ENCODE results near the gene CPEB4. TPM values are rescaled to one million over a fixed set of nuclear protein-coding genes. Genes with fewer than 3 reads are reported as not detected.

CPEB4 gene
- total and polyA plus RNA-seq, 2 experiments from 2014 or later: 5.9 to 10.2 TPM

GRCh38 chr5:173880306-173880985 lies 7.7 kb upstream of the CPEB4 start:
- H3K36me3 ChIP-seq (ENCODE audit: insufficient read depth): no peaks in the 10 kb centered on the region; the same call in 1 of the 2 replicates
- no peak overlapping the region for H3K4me3 ChIP-seq
- H3K4me1 Mint-ChIP-seq: no peaks in the 10 kb centered on the region
- H4K20me1 ChIP-seq (replicated peaks; ENCODE audit: insufficient read depth): no peaks in the 10 kb centered on the region
- no peak overlapping the region for H3K4me3 Mint-ChIP-seq
- peak overlapping the region; percentile 66; the same call in 1 of the 2 replicates for H2AFZ ChIP-seq
- no peak overlapping the region for H3K4me2 ChIP-seq
- H3K9me2 ChIP-seq (ENCODE audit: insufficient read depth): 0 out of 2 replicates have a peak, but pooled peaks cover 3% of the 10 kb centered on the region
- H3K79me2 ChIP-seq (replicated peaks; ENCODE audit: insufficient read depth): no peaks in the 10 kb centered on the region
- H3F3A ChIP-seq (replicated peaks; ENCODE audit: low read depth): no peaks in the 10 kb centered on the region
- H3K27me3 ChIP-seq (ENCODE audit: insufficient read depth): no peaks in the 10 kb centered on the region
- H3K9me3 Mint-ChIP-seq: no peaks in the 10 kb centered on the region; the same call in 2 of the 3 replicates
- DNase-seq (ENCODE audit: low spot score): no peak
- H3K27ac Mint-ChIP-seq: no peak overlapping the region
- ATAC-seq: no peak
- no peaks in the 10 kb centered on the region for H3K4me1 ChIP-seq (ENCODE audit: insufficient read depth)
- no peak overlapping the region for H3K27ac ChIP-seq (ENCODE audit: low read depth)
- peaks cover 3% of the 10 kb centered on the region for H3K27me3 Mint-ChIP-seq (ENCODE audit: insufficient read depth, low read depth, poor library complexity)
- no peak for TF ChIP-seq STAT1 (IDR thresholded peaks at IDR 0.05; ENCODE audit: unreplicated experiment)
- TF ChIP-seq ZNF331 (CRISPR knock-in tag; IDR thresholded peaks at IDR 0.05; ENCODE audit: low read depth): no peak
- no peak for TF ChIP-seq ZNF114 (CRISPR knock-in tag; IDR thresholded peaks at IDR 0.05)
- TF ChIP-seq EZH2phosphoT487 (IDR thresholded peaks at IDR 0.05; ENCODE audit: unreplicated experiment): no peak
- TF ChIP-seq CTCF (conservative IDR thresholded peaks at IDR 0.05; ENCODE audit: low read depth in 2 of 2): no peak
- TF ChIP-seq NANOG (IDR thresholded peaks at IDR 0.05; ENCODE audit: borderline replicate concordance): no peak
- TF ChIP-seq CREB1 (CRISPR knock-in tag; IDR thresholded peaks at IDR 0.05; ENCODE audit: low read depth): no peak
- no peak for TF ChIP-seq EZH2 (IDR thresholded peaks at IDR 0.05; ENCODE audit: low read depth, unreplicated experiment)
- TF ChIP-seq, protein P1, sequence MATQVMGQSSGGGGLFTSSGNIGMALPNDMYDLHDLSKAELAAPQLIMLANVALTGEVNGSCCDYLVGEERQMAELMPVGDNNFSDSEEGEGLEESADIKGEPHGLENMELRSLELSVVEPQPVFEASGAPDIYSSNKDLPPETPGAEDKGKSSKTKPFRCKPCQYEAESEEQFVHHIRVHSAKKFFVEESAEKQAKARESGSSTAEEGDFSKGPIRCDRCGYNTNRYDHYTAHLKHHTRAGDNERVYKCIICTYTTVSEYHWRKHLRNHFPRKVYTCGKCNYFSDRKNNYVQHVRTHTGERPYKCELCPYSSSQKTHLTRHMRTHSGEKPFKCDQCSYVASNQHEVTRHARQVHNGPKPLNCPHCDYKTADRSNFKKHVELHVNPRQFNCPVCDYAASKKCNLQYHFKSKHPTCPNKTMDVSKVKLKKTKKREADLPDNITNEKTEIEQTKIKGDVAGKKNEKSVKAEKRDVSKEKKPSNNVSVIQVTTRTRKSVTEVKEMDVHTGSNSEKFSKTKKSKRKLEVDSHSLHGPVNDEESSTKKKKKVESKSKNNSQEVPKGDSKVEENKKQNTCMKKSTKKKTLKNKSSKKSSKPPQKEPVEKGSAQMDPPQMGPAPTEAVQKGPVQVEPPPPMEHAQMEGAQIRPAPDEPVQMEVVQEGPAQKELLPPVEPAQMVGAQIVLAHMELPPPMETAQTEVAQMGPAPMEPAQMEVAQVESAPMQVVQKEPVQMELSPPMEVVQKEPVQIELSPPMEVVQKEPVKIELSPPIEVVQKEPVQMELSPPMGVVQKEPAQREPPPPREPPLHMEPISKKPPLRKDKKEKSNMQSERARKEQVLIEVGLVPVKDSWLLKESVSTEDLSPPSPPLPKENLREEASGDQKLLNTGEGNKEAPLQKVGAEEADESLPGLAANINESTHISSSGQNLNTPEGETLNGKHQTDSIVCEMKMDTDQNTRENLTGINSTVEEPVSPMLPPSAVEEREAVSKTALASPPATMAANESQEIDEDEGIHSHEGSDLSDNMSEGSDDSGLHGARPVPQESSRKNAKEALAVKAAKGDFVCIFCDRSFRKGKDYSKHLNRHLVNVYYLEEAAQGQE (IDR thresholded peaks at IDR 0.05; ENCODE audit: unreplicated experiment): no peak
- no peak for TF ChIP-seq JUNB (IDR thresholded peaks at IDR 0.05; ENCODE audit: unreplicated experiment)
- TF ChIP-seq POLR2AphosphoS5 (IDR thresholded peaks at IDR 0.05; ENCODE audit: low read depth): no peak
- TF ChIP-seq, protein P2, sequence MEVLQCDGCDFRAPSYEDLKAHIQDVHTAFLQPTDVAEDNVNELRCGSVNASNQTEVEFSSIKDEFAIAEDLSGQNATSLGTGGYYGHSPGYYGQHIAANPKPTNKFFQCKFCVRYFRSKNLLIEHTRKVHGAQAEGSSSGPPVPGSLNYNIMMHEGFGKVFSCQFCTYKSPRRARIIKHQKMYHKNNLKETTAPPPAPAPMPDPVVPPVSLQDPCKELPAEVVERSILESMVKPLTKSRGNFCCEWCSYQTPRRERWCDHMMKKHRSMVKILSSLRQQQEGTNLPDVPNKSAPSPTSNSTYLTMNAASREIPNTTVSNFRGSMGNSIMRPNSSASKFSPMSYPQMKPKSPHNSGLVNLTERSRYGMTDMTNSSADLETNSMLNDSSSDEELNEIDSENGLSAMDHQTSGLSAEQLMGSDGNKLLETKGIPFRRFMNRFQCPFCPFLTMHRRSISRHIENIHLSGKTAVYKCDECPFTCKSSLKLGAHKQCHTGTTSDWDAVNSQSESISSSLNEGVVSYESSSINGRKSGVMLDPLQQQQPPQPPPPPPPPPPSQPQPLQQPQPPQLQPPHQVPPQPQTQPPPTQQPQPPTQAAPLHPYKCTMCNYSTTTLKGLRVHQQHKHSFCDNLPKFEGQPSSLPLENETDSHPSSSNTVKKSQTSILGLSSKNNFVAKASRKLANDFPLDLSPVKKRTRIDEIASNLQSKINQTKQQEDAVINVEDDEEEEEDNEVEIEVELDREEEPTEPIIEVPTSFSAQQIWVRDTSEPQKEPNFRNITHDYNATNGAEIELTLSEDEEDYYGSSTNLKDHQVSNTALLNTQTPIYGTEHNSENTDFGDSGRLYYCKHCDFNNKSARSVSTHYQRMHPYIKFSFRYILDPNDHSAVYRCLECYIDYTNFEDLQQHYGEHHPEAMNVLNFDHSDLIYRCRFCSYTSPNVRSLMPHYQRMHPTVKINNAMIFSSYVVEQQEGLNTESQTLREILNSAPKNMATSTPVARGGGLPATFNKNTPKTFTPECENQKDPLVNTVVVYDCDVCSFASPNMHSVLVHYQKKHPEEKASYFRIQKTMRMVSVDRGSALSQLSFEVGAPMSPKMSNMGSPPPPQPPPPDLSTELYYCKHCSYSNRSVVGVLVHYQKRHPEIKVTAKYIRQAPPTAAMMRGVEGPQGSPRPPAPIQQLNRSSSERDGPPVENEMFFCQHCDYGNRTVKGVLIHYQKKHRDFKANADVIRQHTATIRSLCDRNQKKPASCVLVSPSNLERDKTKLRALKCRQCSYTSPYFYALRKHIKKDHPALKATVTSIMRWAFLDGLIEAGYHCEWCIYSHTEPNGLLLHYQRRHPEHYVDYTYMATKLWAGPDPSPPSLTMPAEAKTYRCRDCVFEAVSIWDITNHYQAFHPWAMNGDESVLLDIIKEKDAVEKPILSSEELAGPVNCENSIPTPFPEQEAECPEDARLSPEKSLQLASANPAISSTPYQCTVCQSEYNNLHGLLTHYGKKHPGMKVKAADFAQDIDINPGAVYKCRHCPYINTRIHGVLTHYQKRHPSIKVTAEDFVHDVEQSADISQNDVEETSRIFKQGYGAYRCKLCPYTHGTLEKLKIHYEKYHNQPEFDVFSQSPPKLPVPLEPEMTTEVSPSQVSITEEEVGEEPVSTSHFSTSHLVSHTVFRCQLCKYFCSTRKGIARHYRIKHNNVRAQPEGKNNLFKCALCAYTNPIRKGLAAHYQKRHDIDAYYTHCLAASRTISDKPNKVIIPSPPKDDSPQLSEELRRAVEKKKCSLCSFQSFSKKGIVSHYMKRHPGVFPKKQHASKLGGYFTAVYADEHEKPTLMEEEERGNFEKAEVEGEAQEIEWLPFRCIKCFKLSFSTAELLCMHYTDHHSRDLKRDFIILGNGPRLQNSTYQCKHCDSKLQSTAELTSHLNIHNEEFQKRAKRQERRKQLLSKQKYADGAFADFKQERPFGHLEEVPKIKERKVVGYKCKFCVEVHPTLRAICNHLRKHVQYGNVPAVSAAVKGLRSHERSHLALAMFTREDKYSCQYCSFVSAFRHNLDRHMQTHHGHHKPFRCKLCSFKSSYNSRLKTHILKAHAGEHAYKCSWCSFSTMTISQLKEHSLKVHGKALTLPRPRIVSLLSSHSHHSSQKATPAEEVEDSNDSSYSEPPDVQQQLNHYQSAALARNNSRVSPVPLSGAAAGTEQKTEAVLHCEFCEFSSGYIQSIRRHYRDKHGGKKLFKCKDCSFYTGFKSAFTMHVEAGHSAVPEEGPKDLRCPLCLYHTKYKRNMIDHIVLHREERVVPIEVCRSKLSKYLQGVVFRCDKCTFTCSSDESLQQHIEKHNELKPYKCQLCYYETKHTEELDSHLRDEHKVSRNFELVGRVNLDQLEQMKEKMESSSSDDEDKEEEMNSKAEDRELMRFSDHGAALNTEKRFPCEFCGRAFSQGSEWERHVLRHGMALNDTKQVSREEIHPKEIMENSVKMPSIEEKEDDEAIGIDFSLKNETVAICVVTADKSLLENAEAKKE (CRISPR knock-in tag; IDR thresholded peaks at IDR 0.05): no peak
- no peaks in the 10 kb centered on the region for H3K36me3 Mint-ChIP-seq (ENCODE audit: low read depth)
